ENCODE measurements around the gene ATP11A. TPM values are rescaled to one million over a fixed set of nuclear protein-coding genes. Genes with fewer than 3 reads are reported as not detected.

Gene ATP11A
- total RNA-seq, 1 experiment from 2014 or later, result 8.7 TPM

DNA sequence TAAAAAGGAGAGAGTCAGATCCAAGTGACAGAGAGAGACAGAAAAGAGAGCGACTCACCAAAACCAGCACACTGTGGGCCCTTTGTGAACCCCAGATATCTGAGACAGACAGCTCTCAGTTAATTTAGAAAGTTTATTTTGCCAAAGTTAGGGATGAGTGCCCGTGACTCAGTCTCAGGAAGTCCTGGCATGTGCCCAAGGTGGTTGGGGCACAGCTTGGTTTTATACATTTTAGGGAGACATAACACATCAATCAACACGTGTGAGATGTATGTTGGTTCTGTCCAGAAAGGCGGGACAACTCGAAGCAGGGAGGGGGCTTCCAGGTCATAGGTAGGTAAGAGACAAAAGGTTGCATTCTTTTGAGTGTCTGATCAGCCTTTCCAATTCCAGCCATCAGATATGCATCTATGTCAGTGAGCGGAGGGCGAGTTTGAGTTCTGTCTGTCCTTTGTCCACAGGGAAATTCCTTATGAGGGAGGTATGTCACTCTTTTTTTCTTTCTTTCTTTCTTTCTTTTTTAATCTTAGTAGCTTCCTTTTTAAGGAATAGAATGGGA, 37.2 kb upstream of the ATP11A start:
- TF ChIP-seq EZH2 (IDR thresholded peaks at IDR 0.05; ENCODE audit: low read length, unreplicated experiment) (no peak), EZH2phosphoT487 (IDR thresholded peaks at IDR 0.05; ENCODE audit: borderline replicate concordance, low read length) (no peak), CTCF (conservative IDR thresholded peaks at IDR 0.05; ENCODE audit: low read depth, low read length) (no peak)
- H3K27me3 ChIP-seq (ENCODE audit: low read length), result no peaks in the 10 kb centered on the region
- H3K4me1 ChIP-seq (ENCODE audit: insufficient read depth, low read length), result no peaks in the 10 kb centered on the region
- H3F3A ChIP-seq (ENCODE audit: low read length, unreplicated experiment), result no peaks in the 10 kb centered on the region
- no peak overlapping the region for H3K9ac ChIP-seq (ENCODE audit: low read length)
- H3K9me2 ChIP-seq (replicated peaks; ENCODE audit: low read length), result no peaks in the 10 kb centered on the region
- no peak overlapping the region for H2AFZ ChIP-seq (ENCODE audit: low read length)
- H3K4me2 ChIP-seq (ENCODE audit: low read length), result no peak overlapping the region
- ChIA-PET POLR2A (ENCODE audit: unreplicated experiment) (no interaction called here), CTCF (no interaction called here)
- DNase-seq (peak; percentile 39), ATAC-seq (peak; percentile 35)
- no peaks in the 10 kb centered on the region for H3K36me3 ChIP-seq (ENCODE audit: low read depth, low read length)
- no peak overlapping the region for H3K27ac ChIP-seq (ENCODE audit: low read length)
- H4K20me1 ChIP-seq (ENCODE audit: low read length), result no peaks in the 10 kb centered on the region
- BruUV-seq (replicated peaks), result no TSS peak
- intact Hi-C loops (cut with micrococcal nuclease), result no loop called here
- no peaks in the 10 kb centered on the region for H3K79me2 ChIP-seq (ENCODE audit: low read length)
- H3K9me3 ChIP-seq (ENCODE audit: low read length), result no peaks in the 10 kb centered on the region
- no peak overlapping the region for H3K4me3 ChIP-seq (ENCODE audit: low read length)

DNA sequence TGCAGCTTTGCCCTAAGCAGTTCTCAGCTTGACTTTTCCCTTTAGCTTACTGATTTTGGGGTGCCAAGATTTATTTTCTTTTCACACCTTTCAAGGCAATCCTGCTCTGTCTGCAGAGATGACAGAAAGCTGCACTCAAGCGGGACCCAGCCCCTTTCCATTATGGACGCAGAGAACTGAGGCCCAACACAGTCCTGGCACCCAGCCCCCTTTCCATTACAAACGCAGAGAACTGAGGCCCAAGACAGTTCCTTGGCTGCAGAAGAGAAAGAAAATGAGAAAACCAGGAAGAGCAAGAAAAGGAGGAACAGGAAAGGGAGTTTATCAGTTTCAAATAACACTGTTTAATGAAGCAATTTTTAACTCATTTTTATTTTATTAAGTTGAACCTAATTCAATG, 36.8 kb upstream of the ATP11A start:
- DNase-seq (no peak), ATAC-seq (no peak)
- Histone ChIP-seq H3K27me3 (ENCODE audit: low read length) (no peaks in the 10 kb centered on the region), H3F3A (ENCODE audit: low read length, unreplicated experiment) (no peaks in the 10 kb centered on the region), H3K36me3 (ENCODE audit: low read depth, low read length) (no peaks in the 10 kb centered on the region), H2AFZ (ENCODE audit: low read length) (no peak overlapping the region), H3K79me2 (ENCODE audit: low read length) (no peaks in the 10 kb centered on the region), H3K9ac (ENCODE audit: low read length) (no peak overlapping the region), H4K20me1 (ENCODE audit: low read length) (no peaks in the 10 kb centered on the region), H3K4me2 (ENCODE audit: low read length) (no peak overlapping the region), H3K9me3 (ENCODE audit: low read length) (no peaks in the 10 kb centered on the region), H3K4me1 (ENCODE audit: insufficient read depth, low read length) (peaks cover 2% of the 10 kb centered on the region), H3K9me2 (replicated peaks; ENCODE audit: low read length) (no peaks in the 10 kb centered on the region), H3K27ac (ENCODE audit: low read length) (no peak overlapping the region), H3K4me3 (ENCODE audit: low read length) (no peak overlapping the region)
- intact Hi-C loops (cut with micrococcal nuclease), result no loop called here
- no TSS peak for BruUV-seq (replicated peaks)
- ChIA-PET POLR2A (ENCODE audit: unreplicated experiment) (no interaction called here), CTCF (no interaction called here)
- no peak for TF ChIP-seq EZH2 (IDR thresholded peaks at IDR 0.05; ENCODE audit: low read length, unreplicated experiment)
- TF ChIP-seq EZH2phosphoT487 (IDR thresholded peaks at IDR 0.05; ENCODE audit: borderline replicate concordance, low read length), result no peak
- TF ChIP-seq CTCF (conservative IDR thresholded peaks at IDR 0.05; ENCODE audit: low read depth, low read length), result no peak

- no peak for ATAC-seq
- intact Hi-C loops (cut with micrococcal nuclease), result no loop called here
- CTCF ChIA-PET, result no interaction called here
- no peaks in the 10 kb centered on the region for H3K36me3 ChIP-seq (ENCODE audit: low read depth, low read length)
- H3K4me1 ChIP-seq (ENCODE audit: insufficient read depth, low read length), result peaks cover 8% of the 10 kb centered on the region
- DNase-seq, result no peak
- no peak overlapping the region for H3K4me3 ChIP-seq (ENCODE audit: low read length)
- no peak overlapping the region for H3K4me2 ChIP-seq (ENCODE audit: low read length)
- no peak overlapping the region for H2AFZ ChIP-seq (ENCODE audit: low read length)
- no peaks in the 10 kb centered on the region for H3K9me2 ChIP-seq (replicated peaks; ENCODE audit: low read length)
- no peak for TF ChIP-seq EZH2phosphoT487 (IDR thresholded peaks at IDR 0.05; ENCODE audit: borderline replicate concordance, low read length)
- no peak for TF ChIP-seq EZH2 (IDR thresholded peaks at IDR 0.05; ENCODE audit: low read length, unreplicated experiment)
- no peak for TF ChIP-seq CTCF (conservative IDR thresholded peaks at IDR 0.05; ENCODE audit: low read depth, low read length)
- POLR2A ChIA-PET (ENCODE audit: unreplicated experiment), result no interaction called here
- H3K9me3 ChIP-seq (ENCODE audit: low read length), result no peaks in the 10 kb centered on the region
- no peaks in the 10 kb centered on the region for H3F3A ChIP-seq (ENCODE audit: low read length, unreplicated experiment)
- no peaks in the 10 kb centered on the region for H3K79me2 ChIP-seq (ENCODE audit: low read length)
- no peaks in the 10 kb centered on the region for H4K20me1 ChIP-seq (ENCODE audit: low read length)
- H3K9ac ChIP-seq (ENCODE audit: low read length), result no peak overlapping the region
- no TSS peak for BruUV-seq (replicated peaks)
- no peak overlapping the region for H3K27ac ChIP-seq (ENCODE audit: low read length)
- no peaks in the 10 kb centered on the region for H3K27me3 ChIP-seq (ENCODE audit: low read length)
Observed at GRCh38 chr13:112655913-112656312, 33.9 kb upstream of the ATP11A start.
